Endothelial cell of umbilical vein (primary cell): ENCODE measurements around the gene CCDC194.

Experiments
- CTCF ChIP-seq, 2 donors: IDR thresholded peaks; 1 replicate in 1 of 2; 2 replicates in 1 of 2; pipeline ENCODE4 v1.5.1; 2011; ENCODE audit warnings: low read length in 2 of 2, mild to moderate bottlenecking in 2 of 2, moderate library complexity in 2 of 2, control low read depth in 1 of 2, inconsistent platforms in 1 of 2, low read depth in 1 of 2; ENCODE audit not compliant: insufficient read depth in 1 of 2; ENCODE audit errors: extremely low read depth in 1 of 2
- EZH2 ChIP-seq: IDR thresholded peaks from 2 replicates; pipeline ENCODE4 v1.6.1; 2012; ENCODE audit warnings: borderline replicate concordance, low read depth, mild to moderate bottlenecking, moderate library complexity, low read length, inconsistent platforms; ENCODE audit not compliant: severe bottlenecking
- GATA2 ChIP-seq: IDR thresholded peaks from 2 replicates; pipeline ENCODE4 v1.7.0; 2011; ENCODE audit warnings: low read depth, mild to moderate bottlenecking, moderate library complexity, mixed read lengths, low read length; ENCODE audit not compliant: insufficient read length, insufficient read depth
- JUN ChIP-seq: IDR thresholded peaks from 2 replicates; pipeline ENCODE4 v1.6.1; 2011; ENCODE audit warnings: borderline replicate concordance, low read depth; ENCODE audit not compliant: insufficient read length, insufficient read depth
- MYC ChIP-seq: IDR thresholded peaks from one replicate; pipeline ENCODE4 v1.6.1; 2011; ENCODE audit warnings: mild to moderate bottlenecking, low read depth, low read length
- POLR2A ChIP-seq: IDR thresholded peaks from 2 replicates; pipeline ENCODE4 v1.6.1; 2012; ENCODE audit warnings: low read depth, mild to moderate bottlenecking, control low read depth, low read length
- POLR2AphosphoS5 ChIP-seq: IDR thresholded peaks from 2 replicates; pipeline ENCODE4 v1.6.1; 2012; ENCODE audit warnings: low read depth, mild to moderate bottlenecking, control low read depth, low read length, moderate library complexity; ENCODE audit not compliant: insufficient read depth

GRCh38 chr19:17404015-17404414, 10.0 kb upstream of the CCDC194 start:
- no peak for TF ChIP-seq CTCF (IDR thresholded peaks at IDR 0.05; ENCODE audit: extremely low read depth in 1 of 2, insufficient read depth in 1 of 2, low read depth in 1 of 2, low read length in 2 of 2)
- TF ChIP-seq EZH2 = no peak
- no peak for TF ChIP-seq MYC
- no peak for TF ChIP-seq POLR2A
- TF ChIP-seq POLR2AphosphoS5 = no peak
- TF ChIP-seq GATA2 = no peak
- no peak for TF ChIP-seq JUN
